H1 (cell line): ENCODE results near the gene GADD45GIP1. TPM values are rescaled to one million over a fixed set of nuclear protein-coding genes. Genes with fewer than 3 reads are reported as not detected.

ENCODE experiments used
- ATF2 ChIP-seq: IDR thresholded peaks from 2 replicates; pipeline ENCODE4 v1.6.1; 2012; ENCODE audit warnings: low read length, inconsistent platforms
- HDAC2 ChIP-seq, 2 experiments: fragments of 300-600 bp in 1 of 2; sonication (generic) in 1 of 2; IDR thresholded peaks; 2 replicates each; pipeline ENCODE4 v1.6.1; 2011 to 2012; ENCODE audit warnings: low read depth in 2 of 2, low read length in 2 of 2, mild to moderate bottlenecking in 2 of 2, moderate library complexity in 2 of 2, borderline replicate concordance in 1 of 2, inconsistent platforms in 1 of 2
- NANOG ChIP-seq: IDR thresholded peaks from 2 replicates; pipeline ENCODE4 v1.6.1; 2011; ENCODE audit warnings: low read length, low read depth, mild to moderate bottlenecking, inconsistent platforms; ENCODE audit not compliant: insufficient read depth, poor library complexity, severe bottlenecking
- polyA plus RNA-seq, 7 experiments: library from polyadenylated mRNA; depleted of rRNA in 3 of 7; stranded (reverse) in 5 of 7; unstranded in 2 of 7; fragments of >200 nt in 5 of 7; fragments of 200-250 nt in 2 of 7; gene quantifications; 1 replicate in 5 of 7; 2 replicates in 1 of 7; 4 replicates in 1 of 7; pipeline versions ENCODE4 v1.2.1 to v1.2.3, GENCODE V29; 2011 to 2013; ENCODE audit warnings: missing spikeins in 2 of 7, mixed read lengths in 2 of 7
- total RNA-seq: library from RNA; stranded (reverse); fragmentation: NEBNext Ultra II Directional; extraction: Animal tissue kit (Norgen Biotek cat#: 25700); gene quantifications from 2 replicates; pipeline ENCODE4 v1.2.1, GENCODE V29; 2021

Gene GADD45GIP1
- total and polyA plus RNA-seq, 2 of the 8 experiments (the other 6 are each of a cell fraction or from before 2014, with no cell fraction given), result 42.2 to 42.6 TPM

DNA sequence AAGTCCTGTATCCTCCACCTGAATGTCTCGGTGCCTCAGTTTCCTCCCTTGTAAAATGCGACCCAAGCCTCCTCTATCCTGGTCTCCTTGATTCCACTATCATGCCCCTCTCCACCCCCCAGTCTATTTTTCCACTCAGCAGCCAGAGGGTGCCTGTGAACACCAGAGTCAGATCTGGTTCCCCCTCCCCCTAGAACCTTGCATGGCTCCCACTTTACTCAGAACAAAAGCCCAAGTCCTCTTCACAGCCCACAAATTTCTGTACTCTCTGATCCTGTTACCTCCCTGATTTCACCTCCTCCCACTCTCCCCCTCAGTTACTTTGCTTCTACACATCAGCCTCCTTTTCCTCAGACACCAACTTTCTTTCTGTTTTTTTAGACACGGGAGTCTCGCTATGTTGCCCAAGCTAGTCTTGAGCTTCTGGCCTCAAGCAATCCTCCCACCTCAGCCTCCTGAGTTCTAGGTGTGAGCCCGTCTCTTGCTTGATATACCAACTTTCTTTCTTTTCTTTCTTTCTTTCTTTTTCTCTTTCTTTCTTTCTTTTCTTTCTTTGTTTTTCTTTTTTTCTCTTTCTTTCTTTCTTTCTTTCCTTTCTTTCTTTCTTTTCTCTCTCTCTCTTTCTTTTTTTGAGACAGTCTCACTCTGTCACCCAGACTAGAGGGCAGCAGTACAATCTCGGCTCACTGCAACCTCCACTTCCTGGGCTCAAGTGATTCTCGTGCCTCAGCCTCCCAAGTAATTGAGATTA, 13.2 kb upstream of the GADD45GIP1 start (continued):
- TF ChIP-seq NANOG, result no peak
- TF ChIP-seq ATF2, result no peak
- peak in 1 of 2 experiments; percentile 57; a peak in 1 of 4 replicates for TF ChIP-seq HDAC2 (IDR thresholded peaks at IDR 0.05; ENCODE audit: borderline replicate concordance in 1 of 2, low read depth in 2 of 2, low read length in 2 of 2)
